Measurements from ENCODE around the gene BHLHE23.
"Not testable (repeated sequence)": the region's sequence is repeated elsewhere in the genome, so short reads cannot be mapped to it uniquely, and the experiment has no call there.

Gene BHLHE23

DNA sequence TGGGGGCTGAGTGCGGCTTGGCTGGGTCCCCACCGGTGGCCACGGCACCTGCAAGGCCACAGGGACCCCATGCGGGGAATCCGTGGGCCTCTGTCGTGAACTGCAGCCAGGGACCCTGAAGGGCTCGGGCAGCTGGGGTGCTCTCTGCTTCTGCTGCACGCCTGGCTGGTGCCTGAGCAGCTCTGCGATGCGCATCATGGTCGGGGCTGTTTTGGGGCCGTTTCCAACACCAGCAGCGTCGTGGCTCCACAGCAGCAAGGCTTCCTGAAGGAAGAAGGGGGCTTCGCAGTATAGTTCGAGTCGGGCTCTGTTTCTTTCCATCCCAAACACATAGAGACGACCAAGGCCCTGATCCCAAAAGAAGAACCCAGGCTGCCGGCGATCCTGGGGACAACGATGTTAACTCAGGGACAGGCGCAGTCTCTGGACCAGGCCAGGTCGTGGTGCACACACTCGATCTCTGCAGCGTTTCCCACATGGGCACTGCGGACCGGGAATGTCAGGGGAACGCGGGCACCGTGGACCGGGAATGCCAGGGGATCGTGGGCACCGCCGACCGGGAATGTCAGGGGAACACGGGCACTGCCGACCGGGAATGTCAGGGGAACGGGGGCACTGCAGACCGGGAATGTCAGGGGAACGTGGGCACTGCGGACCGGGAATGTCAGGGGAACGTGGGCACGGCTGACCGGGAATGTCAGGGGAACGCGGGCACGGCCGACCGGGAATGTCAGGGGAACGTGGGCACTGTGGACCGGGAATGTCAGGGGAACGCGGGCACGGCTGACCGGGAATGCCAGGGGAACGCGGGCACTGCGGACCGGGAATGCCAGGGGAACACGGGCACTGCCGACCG is 36.8 kb upstream of the BHLHE23 start:
- DNase-seq (ENCODE audit: low spot score), result no peak

DNA sequence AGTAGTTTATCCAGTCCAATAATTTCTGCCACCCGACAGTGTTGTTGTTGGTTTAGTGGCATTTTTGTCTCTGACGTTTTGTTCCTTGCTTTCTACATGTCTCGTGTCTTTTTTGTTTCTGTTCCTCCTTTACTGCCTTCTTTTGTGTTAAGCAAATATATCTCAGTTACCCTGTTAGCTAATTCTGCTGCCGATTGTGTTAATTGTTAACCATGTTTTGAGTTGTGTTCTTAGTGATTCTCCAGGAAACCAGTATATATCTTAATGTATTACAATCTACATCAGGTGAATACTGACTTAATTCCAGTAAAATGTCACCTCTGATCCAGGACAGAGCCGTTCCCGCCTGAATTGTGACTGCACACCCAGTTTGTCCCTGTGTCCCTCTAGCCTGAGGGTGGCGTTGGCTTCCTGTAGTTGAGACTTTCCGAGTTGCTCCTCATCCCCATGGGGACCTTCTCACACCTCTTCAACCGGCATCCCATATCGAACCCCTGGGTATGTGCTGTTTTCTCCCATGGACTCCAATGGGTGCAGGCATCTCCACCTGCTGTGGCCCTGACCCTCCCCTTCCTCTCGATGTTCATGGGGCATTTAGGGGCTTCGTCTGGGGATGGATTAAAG is 35.8 kb upstream of the BHLHE23 start:
- no peak for DNase-seq (ENCODE audit: low spot score)

DNA sequence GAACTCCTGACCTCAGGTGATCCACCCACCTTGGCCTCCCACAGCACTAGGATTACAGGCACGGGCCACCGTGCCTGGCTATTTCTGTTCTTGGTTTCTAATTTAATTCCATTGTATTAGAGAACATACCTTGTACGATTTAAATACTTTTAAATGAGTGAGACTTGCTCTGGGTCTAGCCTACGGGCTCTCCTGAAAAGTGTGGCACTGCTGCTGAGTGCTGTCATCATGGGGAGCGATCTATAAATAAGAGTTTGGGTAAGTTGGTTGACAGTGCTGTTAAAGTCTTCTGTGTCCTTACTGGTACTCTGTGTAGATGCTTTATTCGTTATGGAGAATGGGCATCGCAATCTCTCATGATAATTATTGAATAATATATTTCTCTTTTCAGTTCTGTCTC is 35.0 kb upstream of the BHLHE23 start:
- no peak for DNase-seq (ENCODE audit: low spot score)

GRCh38 chr20:63037669-63038268 is 31.0 kb upstream of the BHLHE23 start:
- no peak for DNase-seq (ENCODE audit: low spot score)

- no peak for DNase-seq (ENCODE audit: low spot score)
These were observed 29.5 kb upstream of the BHLHE23 start for GRCh38 chr20:63036291-63036690.

DNA sequence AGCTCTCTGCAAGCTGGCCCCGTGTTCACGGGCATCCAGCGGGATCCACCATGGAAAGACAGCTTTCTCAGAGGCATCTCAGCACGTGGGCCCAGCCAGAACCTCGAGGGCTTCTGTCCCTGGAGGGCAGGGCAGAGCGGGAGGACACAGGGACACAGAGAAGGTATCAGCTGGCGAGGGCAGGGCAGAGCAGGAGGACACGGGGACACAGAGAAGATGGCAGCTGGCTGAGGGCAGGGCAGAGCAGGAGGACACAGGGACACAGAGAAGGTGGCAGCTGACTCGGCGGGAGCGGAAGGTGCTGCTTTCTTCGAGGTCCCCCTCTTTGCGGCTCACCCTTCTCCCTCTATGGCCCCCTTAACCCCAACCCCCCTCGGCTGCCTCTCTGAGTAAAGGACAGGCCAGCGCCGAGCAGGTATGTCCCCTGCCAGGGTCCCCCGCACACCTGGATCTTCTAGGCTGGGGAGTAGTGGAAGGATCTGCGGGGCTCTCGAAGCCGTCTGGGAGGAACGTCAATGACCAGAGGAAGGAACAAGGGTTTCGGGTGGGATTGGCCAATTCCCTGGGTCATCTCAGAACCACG is 28.9 kb upstream of the BHLHE23 start:
- DNase-seq (ENCODE audit: low spot score), result no peak

DNA sequence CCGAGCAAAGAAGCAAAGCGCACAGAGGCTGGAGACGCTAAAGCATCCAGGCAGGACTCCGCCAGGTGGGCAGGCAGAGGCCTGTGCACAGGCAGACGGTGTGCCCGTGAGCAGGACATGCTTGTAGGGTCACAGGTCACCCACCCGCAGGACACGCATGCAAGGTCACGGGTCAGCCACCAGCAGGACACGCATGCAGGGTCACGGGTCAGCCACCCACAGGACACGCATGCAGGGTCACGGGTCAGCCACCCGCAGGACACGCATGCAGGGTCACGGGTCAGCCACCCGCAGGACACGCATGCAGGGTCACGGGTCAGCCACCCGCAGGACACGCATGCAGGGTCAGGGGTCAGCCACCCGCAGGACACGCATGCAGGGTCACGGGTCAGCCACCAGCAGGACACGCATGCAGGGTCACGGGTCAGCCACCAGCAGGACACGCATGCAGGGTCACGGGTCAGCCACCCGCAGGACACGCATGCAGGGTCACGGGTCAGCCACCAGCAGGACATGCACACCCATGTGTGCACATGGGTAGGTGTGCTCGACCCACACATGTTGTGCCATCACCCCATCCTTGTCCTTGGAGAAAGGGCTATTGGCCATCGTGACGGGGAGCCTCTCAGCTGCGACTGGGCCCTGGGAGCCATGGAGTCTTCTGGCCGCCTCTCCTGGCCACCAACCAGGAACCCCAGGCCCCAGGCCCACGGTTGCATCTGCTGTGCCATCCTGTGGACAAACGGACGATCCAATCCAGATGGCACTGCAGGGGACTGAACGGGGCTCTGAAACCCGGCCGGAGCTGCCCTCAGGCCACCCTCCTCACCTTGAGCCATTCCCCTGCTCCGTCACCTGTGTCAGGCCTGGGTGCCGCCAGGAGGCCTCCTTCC is 28.2 kb upstream of the BHLHE23 start:
- not testable (repeated sequence) for DNase-seq (ENCODE audit: low spot score)

DNA sequence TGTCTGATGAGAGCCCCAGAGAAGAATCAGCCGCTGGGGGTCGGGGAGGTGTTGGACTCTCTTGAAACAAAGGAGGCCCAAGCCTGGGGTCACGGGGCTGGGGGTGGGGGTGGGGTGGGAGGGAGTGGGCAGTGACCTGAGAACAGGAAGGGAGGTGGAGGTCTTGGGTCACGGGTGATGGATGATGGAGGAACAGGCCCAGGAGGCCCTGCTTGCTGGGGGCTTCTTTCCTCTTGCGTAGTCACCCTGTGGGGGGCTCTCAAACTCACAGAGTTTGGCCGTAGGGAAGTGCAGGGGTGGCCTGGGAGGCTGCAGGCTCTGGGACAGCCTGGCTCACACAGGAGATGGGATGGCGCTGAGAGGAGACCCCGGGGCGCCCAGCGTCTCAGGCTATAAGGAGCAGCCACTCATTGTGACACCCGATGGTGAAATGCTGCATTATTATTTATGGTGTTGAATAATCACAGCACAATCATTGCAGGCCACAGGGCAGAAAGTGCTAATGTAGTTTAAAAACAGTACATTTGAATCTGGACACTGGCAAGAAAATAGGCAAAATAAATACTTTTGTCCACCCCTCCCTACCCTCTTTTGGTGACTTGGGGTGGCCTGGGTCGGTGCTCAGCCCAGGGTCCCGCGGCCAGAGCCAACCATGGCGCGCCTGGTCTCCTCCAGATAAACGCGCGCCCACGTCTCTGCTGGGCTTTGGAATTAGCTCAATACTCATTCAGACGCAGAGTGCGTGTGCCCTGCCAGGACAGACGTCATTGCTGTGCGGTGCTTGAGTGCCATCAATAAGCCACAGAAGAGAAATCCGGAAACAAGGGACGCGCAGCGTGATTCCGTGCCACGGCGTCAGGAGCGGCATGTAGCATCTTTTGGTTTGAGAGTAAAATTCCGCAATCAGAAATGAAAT is 27.3 kb upstream of the BHLHE23 start:
- DNase-seq (ENCODE audit: low spot score), result no peak

- DNase-seq (ENCODE audit: low spot score), result peak; percentile 3
These were observed 26.4 kb upstream of the BHLHE23 start for GRCh38 chr20:63032861-63033793.

- DNase-seq (ENCODE audit: low spot score), result no peak
These were observed 25.4 kb upstream of the BHLHE23 start for GRCh38 chr20:63032026-63032800.

DNA sequence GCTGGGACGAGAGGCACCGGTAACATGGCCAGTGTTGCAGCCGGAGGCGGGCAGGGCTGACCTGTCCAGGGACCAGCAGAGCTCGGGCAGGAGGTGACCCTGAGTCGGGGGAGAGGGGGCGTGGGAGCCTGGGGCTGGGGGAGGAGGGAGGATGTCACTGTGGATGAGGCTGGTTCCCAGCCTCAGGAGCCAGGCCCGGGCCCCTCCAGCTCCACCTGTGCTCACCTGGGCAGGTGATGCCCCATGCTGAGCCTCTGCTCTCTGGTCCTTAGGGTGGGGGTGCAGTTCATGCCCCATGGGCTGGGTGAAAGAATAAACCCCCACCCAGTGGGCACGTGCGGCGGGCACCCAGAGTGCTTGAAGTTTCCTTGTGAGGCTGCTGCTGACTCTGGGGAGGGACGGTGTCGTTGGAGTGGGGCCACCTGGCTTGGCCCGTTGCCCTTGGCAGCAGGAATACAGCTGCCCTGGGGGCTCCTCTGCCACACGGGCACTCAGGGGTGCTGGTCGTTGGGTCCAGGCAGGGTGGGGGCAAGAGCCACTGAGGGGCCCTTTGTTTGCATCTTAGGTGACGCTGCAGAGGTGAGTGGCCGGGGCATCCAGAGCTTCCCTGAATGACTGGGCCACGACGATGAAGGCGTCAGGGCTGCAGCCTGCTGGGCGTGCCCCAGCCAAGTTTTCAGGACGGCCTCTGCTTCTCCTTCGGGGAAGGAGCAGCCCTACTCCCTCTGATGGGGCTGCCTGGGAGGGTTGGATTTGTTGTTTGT is 24.7 kb upstream of the BHLHE23 start:
- DNase-seq (ENCODE audit: low spot score), result no peak

- DNase-seq (ENCODE audit: low spot score), result peak; percentile 76
These were observed 22.8 kb upstream of the BHLHE23 start for GRCh38 chr20:63029358-63030121.

DNA sequence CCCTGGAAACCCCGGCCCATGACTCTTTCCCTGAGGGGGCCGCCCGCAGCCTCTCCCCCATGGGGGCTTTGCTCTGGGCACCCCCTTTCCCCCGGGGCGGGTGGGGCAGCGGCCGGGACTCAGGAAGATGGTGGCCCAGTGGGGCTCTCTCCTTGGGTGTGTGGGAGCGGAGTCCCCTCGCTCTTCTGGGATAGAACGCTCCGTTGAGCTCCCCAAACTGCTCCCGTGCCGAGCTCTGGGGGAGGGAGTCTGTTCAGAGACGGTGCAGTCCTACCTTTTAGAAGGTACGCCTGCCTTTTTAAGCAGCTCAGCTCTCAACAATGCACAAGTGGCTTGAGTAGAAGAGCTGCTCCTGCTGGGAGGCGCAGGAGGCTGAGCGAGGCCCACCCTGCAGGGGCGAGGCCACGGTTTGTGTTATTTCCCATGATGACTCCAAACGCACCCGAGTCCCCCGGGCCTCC is 21.7 kb upstream of the BHLHE23 start:
- no peak for DNase-seq (ENCODE audit: low spot score)

DNA sequence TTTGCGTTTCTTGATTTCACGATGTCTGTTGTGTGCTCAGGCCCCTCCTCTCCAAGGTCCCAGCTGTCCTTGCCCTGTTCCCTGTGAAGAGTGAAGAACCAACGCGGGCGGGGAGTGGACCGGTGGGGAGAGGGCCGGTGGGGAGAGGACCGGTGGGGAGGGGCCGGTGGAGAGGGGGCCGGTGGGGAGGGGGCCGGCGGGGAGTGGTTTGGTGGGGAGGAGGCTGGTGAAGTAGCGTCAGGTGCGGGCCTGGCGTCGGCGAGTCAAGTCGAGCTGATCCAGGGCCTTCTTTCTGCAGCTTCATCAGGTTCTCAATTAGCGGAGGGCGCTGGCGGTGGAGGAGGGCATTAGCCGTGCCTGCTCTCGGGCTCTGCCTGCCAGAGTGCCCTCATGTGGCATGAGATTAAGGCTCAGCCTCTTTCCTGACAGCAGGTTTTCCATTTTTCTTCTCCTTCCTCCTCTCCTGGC is 21.2 kb upstream of the BHLHE23 start:
- peak; percentile 35 for DNase-seq (ENCODE audit: low spot score)

DNA sequence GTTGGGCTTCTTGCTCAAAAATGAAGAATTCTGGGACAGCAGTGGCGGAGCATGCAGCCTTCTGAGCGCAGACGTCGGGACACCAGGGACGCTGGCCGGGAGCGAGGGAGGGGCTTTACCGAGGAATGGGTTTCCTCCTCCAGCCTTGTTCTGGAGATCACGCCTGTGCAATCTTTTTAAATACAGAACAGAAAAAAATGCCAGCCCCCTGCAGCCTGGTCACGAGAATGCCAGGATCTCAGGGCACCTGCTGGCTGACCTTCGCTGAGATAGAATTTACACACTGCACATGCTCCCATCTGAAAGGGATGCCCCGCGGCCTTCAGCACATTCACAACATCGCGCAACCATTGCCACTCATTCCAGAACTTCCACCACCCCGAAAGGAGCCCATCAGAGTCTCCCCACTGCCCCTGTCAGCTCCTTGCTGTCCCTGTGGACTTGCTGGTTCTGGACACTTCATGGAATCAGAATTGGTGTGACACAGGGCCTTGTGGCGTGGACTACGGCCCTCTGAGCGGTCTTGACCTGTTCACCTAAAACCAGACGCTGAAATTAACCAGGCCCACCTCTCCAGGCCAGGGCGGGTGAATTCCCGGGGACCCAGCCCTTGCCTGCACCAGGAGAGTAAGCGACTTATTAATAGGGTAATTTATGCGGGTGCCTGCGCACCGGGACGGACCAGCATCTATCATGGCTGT is 20.6 kb upstream of the BHLHE23 start:
- no peak for DNase-seq (ENCODE audit: low spot score)

- DNase-seq (ENCODE audit: low spot score), result no peak
These were observed 19.9 kb upstream of the BHLHE23 start for GRCh38 chr20:63026582-63027165.
